ENCODE data around the gene BANF1.
"Not testable (repeated sequence)": the region's sequence is repeated elsewhere in the genome, so short reads cannot be mapped to it uniquely, and the experiment has no call there.

Gene BANF1

DNA sequence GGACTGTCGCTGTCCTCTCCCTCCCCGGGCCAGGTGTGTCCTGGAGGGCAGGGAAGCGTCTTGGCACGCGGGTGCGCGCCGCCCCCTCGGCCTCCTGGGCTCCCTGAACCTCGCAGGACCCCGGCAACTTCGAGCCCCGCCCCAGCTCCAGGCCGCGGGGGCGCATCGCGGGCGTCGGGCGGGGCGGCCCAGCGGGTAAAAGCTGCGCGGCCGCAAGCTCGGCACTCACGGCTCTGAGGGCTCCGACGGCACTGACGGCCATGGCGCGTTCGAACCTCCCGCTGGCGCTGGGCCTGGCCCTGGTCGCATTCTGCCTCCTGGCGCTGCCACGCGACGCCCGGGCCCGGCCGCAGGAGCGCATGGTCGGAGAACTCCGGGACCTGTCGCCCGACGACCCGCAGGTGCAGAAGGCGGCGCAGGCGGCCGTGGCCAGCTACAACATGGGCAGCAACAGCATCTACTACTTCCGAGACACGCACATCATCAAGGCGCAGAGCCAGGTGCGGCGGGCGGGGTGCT, 9.5 kb downstream of the BANF1 start, which contains the start of gene CST6:
CST6 (plus strand) TSS at position 224 of the 519 bp plus-strand sequence; CDS start at position 261, 37 bp downstream.
- DNase-seq, result peak in 1 of 6 experiments; percentile 18

DNA sequence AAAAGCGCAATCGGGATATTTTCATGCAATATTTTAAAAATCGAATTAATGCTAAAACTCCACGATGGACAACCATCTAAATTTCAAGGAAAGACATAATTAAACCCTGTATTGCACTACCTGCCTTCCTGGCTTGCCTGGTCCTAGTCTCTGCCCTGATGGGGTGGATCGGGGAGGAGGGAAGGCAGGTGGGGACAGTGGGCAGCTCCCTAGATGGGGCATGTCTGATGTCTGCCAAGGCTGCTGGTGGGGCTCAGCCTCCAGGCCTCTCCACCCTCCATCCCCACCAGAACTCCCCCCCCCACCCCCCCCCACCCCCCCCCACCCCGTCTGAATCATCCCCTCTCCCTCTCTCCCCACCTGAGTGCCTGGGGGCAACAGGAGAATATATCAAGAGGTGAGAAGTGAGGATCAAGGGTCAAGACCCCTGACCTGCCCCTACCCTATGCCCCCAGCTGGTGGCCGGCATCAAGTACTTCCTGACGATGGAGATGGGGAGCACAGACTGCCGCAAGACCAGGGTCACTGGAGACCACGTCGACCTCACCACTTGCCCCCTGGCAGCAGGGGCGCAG, 10.2 kb downstream of the BANF1 start:
- no peak for DNase-seq

DNA sequence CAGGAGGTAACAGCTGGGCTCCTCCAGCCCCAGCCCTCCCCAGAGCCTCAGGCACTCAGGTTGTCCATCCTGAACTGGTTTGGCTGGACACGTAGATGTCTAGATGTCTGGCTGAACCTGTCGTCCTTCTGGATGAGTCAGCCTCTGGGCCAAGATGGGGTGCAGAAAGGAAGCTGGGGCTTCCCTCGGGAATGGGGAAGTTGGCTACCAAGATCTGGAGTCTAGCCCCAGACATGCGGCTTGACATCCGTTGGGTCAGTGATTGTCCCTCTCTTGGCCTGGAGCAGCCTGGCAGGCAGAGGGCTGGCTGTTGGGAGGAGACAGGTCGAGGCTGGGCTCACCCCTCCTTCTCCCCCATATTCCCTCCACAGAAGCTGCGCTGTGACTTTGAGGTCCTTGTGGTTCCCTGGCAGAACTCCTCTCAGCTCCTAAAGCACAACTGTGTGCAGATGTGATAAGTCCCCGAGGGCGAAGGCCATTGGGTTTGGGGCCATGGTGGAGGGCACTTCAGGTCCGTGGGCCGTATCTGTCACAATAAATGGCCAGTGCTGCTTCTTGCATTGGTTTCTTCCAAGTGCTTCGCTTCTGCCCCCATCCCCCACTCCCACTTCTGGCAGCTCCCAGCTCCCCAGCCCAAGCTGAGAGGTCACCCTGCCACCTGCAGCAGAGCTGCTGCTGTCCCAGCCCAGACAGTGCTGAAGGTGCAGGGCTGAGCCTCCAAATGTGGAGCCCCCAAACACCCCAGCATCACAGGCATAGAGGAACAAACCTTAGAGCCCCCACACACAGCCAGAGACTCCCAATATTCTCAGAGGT, 10.9 kb downstream of the BANF1 start:
- DNase-seq, result no peak

DNA sequence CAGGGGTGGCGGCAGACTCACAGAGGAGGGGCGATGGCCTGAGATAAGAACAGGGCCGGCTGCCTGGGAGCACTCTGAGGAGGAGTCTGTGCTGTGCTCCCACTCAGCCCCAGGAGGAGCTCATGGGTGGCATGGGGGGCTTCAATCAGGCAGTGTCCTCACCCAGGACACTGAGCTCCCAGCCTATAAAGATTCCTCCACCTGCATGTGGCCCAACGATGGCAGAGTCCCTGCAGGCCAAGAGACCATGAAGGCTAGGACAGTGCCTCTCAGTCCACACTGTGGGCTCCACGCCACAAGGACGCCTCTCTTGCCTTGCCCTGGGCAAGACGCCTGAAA, 11.4 kb downstream of the BANF1 start:
- DNase-seq, result no peak

DNA sequence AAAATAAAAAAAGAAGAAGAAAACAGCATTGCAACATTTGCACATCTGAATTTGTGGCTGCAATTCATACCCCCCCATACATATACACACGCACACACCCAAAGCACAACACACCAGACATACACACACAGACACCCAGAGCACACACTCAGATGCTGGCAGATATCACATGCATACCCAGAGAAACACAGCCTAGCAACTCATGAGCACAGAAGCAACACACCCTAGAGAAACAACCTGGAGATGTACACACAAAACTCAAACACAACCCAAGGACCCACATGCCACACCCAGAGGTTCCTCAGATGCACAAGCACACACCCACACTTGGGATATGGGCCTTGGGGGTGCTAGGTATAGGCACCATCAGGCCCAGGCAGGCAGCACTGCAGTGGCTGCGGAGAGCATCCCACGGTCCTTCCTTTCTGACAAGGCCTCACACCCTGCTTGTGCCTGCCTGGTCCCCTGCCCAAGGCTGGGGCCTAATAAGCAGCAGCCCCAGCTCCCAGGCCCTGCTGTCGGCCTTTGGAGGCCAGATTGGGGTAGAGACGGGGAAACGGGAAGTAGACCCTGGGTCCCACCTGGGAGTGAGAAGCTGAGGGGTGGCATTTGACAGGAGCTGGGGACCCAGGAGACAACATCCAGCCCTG, 12.6 kb downstream of the BANF1 start:
- DNase-seq, result no peak

DNA sequence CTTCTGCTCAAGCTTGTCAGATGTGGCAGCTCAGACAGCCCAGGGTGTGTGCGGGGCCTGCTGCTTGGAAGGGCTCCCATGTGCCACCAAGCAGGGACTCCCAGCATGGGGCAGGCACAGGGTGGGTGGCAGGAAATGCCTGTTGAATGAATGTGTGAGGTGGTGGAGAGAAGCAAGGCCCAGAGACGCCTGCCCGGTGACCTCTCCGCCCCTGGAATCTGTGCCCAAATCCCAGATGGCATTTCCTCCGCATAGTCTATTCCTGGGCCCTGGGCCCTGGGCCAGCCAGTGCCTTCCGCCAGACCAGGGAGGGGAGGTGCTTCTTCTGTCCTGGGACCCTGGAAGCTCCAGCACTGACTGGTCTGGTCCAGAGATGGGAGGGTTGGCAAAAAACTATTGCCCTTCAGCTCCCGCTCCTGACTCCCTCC, 13.2 kb downstream of the BANF1 start:
- DNase-seq, result no peak

DNA sequence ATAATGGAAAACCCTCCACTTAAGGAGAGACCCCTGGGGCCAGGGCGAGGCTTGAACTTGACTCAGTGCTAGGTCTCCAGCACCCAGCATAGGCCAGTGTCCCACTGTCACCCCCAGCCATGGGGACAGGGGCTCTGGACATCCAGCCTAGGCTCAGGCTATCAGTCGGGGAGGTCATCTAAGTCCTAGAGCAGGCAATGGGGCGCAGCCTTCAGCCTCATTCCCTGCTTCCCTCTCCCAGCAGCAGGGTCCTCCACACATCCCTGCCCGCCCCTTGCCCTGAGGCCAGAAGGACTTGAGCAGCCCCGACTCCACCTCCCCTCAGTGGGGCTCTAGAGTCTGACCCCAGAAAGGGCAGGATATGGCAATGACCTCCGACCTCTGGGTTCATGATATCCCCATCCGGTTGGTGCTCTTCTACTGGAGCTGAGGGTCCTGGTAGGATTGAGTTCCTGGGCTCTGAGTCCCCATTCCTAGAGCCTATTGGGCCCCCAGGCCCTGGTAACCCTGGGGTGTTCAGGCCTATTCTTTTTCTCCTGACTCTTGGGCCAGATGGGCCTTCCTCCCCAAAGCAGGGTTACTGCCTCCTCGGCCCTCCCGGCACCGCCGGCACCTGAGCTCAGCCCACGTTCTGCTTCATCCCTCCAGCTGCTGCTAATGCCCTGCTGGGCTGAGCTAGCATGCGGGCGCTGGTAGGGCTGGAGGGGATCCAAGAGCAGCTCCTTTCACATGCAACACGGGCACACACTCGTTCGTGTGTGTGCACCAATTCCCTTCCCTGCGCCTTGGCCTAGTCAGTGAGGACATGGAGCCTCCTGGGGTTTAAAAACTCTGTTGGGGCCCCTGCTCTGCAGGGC, 13.9 kb downstream of the BANF1 start:
- no peak for DNase-seq

DNA sequence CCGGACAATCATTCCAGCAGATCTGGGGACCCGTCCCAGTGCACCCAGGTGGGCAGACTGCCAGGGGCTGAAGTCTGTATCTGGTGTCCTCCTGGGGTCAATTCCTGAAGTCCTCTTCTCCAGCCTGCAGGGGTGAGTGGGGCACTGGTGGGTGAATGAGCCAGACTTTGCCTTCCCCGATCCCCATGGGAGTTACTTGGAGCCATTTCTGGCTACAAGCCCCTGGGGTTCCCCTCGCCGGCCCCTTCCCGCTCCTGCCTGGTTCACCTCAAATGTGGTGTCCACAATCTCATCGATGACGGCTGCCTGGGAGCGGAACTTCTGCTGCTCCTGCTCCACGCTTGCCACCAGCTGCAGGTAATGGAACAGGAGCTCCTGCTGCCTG, 14.5 kb downstream of the BANF1 start:
- DNase-seq, result no peak

DNA sequence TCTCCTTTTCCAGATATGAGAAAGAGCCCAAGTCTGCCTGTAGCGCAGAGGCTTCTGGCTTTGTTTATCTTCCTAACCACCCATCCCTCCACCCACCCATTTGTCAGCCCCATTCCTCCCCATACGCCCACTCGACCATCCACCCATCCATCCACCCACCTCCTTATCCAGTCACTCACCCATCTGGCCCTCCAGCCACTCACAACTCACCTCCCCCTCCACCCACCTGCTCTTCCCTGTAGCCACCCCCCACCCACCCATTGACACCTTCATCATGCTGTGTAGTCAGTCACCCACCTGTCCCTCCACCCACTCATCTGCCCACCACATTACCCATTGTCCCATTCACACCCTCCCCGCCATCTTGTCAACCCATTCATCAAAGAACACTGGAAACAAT, 15.0 kb downstream of the BANF1 start:
- no peak for DNase-seq

DNA sequence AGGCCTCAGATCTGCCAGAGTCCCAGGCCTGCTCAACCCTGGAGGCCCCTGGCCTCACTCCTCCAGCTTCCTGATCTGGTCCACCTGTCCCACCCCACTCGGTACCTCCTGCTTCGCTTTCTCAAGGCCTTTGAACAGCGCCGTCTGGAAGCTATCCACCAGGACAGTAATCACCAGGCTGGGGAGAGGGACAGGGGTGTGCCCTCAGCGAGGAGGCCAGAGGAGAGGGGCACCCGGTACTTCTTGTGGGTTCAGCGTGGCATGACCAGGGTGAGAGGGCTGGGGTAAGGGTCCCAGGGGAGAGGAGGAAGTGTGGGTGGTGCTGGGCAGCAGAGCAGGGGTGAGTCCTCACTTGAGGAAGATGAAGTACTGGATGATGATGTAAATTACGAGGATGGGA, 17.9 kb downstream of the BANF1 start:
- DNase-seq, result no peak

DNA sequence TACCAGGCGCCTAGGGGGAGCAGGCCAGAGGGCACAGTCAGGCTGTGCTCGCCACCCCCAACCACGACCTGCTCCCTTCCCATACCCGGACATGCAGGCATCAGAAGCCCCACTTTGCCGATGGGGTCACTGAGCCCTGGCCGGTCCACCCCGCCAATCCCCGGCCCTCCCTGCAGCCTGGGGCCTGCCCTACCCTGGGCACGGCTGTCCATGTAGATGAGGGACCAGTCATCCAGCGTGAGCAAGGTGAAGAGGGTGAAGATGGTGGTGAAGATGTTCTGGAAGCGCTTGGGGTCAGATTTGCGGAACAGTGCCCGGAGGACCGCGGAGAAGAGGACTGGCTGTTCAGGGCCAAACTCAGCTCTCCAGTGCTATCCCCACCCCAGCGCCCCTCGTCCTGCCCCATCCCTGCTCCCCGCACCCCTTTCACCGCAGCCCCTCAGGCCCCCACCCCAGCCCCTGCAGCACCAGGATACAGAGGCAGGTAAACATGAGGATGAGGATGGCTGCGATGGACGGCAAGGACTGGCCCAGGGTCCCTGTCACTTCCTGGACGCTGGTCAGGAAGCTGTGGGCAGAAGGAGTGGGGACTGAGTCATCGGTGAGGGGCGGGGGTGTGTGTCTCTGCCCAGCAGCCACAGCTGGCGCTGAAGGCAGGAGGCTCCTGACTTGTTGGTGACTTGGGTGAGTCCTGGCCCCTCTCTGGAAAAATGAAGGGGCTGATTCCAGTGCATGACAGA, 18.5 kb downstream of the BANF1 start:
- no peak for DNase-seq

DNA sequence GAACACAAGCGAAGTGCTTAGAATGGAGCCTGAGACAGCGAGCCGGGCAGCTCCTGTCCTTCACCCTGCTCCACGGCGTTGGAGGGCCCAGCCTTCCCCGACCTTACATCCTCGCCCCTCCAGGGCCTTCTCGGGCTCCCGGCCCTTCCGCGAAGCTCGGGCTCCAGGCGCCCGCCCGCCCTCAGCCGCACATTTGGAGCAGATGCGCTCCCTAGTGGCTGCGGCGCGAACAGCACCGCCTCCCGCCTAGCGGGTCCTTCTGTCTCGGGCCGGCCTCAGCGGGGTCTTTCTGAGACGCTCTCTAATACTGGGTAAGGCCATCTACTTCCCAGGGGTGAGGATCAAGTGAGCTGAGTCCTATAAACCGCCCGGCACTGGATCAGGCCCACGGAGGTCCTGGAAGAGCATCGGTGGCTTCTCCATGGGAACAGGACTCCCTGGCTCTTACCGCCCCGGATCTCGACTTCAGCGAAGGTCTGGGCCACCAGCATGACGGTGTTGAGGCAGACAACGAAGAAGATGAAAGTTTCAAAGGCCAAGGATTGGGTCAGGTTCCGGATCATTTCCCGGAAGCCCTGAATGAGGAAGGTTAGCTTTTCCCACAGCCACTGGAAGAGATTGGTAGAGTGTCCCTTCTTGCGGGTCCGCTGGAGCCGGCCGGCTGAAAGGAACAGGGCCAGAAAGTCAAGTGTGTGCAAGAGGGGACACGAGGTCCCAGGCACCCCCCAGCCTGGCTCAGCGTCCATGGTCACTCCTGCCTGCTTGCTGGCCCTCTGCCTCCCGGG, 20.3 kb downstream of the BANF1 start:
- DNase-seq, result peak; percentile 37 to 78 (median 68)

DNA sequence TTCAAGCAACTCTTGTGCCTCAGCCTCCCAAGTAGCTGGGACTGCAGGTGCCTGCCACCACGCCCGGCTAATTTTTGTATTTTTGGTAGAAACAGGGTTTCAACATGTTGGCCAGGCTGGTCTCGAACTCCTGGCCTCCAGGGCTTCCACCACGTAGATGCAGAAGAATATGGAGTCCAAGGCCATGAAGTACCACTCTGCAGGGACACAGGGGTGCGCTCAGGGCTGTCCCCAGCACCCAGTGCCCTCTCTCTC, 20.8 kb downstream of the BANF1 start:
- not testable (repeated sequence) for DNase-seq

DNA sequence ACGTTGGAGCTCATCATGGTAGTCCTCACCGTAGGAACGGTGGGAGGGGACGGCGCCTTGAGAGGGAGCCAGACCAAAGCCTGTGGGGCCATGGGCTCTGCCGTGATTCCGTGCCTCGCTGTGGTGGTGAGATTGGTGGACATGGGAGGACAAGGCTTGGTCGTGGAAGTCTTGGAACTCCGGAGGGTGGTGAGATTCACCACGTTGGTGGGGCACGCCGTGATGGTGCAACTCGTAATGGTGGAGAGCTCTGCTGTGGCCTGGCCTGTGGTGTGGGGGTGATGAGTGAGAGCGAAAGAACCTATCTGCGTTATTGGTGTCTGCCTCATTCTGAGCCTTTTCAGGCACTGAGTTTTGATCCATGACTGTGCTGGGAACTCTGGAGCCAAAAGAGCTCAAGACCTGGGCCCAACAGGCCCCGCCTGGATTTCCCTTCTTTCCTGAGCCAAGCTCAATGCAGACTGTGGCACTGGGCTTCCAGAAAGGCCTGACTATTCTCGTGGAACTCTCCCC, 23.8 kb downstream of the BANF1 start, which contains the start of gene CATSPER1:
CATSPER1 (minus strand) TSS at position 463 of the 513 bp plus-strand sequence; CDS start at position 363, 100 bp downstream.
- DNase-seq, result no peak

DNA sequence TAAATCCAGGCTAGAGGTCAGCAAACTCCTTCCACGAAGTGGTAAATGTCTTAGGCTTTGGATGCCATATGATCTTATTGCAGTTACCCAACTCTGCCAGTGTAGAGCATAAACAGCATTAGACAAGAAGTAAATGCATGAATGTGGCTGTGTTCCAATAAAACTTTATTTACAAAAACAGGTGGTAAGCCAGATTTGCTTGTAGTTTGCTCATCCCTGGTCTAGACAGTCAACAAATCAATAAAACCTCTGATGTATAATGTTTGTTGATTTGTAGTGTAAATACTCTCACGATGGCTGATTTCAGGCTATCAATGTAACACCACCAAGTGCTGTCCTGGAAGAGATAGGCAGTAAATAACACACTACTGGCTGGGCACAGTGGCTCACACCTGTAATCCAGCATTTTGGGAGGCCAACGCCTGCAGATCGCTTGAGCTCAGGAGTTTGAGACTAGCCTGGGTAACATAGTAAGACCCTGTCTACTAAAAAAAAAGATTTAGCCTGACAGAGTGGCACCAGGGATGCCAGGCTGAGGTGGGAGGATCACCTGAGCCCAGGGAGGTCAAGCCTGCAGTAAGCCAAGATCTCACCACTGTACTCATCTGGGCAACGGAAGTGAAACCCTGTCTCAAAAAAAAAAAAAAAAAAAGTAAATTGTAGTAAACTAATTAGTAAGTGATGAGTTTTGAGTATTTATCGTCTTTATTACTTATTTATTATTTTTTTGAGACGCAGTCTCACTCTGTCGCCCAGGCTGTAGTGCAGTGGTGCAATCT, 30.8 kb downstream of the BANF1 start:
- no peak for DNase-seq

DNA sequence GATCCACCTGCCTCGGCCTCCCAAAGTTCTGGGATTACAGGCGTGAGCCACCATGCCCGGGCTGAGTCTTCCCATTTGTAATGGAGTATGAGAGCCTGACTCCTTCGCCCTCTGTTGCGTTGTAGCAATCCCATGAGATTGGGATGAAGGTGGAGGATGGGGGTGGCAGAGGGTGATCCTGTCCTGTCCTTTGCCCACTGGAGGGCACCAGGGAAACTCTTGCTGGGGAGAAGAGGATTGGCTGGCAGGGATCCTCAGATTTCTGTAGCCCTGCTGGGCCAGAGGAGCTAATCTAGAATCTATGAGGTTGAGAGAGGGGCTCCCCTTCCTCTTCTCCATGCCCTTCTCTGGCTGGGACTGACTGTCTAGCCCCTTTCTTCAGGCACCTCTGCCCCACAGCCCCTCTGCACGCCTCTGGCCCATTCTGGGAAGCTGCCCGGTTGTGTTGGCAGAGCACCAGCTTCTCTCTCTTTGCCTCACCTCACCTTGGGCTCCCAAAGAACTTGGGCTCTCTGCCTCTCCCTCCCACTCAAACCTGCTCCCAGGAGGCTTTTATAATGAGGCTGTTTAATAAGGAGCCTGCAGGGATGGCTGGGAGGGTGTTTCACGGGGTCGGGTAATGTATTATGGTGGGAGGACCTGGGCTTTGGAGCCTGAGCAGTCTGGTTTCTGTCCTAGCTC, 33.5 kb downstream of the BANF1 start:
- no peak for DNase-seq

DNA sequence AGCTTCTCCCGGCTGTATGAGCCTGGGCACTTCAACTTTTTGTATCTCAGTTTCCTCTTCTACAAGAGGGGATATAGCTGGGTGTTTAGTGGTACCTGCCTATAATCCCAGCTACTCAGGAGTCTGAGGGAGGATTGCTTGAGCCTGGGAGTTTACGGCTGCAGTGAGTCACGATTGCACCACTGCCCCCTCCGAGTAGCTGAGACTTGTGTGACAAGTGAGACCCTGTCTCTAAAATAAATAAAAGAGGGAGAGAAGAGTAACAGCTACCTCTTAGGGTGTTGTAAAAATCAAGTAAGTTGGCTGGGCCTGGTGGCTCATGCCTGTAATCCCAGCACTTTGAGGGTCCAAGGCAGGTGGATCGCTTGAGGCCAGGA, 34.0 kb downstream of the BANF1 start:
- no peak for DNase-seq

DNA sequence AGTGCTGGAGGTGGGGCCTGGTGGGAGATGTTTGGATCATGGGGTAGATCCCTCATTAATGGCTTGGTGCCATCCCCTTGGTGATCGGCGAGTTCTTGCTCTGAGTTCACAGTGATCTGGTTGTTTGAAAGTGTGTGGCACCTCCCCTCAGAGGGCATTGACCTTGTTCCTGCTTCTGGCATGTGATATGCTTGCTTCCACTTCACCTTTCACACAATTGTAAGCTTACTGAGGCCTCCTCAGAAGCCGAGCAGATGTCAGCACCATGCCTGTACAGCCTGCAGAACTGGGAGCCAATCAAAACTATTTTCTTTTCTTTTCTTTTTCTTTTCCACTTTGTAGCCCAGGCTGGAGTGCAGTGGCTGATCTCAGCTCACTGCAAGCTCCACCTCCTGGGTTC, 35.0 kb downstream of the BANF1 start:
- DNase-seq, result no peak

DNA sequence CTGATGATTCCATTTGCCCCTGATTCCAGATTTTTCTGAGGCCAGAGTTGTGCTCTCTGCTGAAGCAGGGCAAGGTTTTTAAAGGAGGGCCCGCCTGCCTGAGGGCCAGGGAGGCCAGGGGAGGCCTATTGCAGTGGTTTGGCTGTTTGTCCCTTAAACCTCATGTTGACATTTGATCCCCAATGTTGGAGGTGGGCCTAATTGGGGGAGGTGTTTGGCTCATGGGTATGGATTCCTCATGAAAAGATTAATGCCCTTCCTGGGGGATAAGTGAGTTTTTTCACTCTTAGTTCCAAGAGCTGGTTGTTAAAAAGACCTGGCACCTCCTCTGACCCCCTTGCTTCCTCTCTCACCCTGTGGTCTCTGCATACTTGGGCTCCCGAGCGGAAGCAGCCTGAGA, 37.5 kb downstream of the BANF1 start:
- DNase-seq, result no peak
